ENCODE data around the gene ZSWIM3.
"Not testable (repeated sequence)": the region's sequence is repeated elsewhere in the genome, so short reads cannot be mapped to it uniquely, and the experiment has no call there.

Gene ZSWIM3

DNA sequence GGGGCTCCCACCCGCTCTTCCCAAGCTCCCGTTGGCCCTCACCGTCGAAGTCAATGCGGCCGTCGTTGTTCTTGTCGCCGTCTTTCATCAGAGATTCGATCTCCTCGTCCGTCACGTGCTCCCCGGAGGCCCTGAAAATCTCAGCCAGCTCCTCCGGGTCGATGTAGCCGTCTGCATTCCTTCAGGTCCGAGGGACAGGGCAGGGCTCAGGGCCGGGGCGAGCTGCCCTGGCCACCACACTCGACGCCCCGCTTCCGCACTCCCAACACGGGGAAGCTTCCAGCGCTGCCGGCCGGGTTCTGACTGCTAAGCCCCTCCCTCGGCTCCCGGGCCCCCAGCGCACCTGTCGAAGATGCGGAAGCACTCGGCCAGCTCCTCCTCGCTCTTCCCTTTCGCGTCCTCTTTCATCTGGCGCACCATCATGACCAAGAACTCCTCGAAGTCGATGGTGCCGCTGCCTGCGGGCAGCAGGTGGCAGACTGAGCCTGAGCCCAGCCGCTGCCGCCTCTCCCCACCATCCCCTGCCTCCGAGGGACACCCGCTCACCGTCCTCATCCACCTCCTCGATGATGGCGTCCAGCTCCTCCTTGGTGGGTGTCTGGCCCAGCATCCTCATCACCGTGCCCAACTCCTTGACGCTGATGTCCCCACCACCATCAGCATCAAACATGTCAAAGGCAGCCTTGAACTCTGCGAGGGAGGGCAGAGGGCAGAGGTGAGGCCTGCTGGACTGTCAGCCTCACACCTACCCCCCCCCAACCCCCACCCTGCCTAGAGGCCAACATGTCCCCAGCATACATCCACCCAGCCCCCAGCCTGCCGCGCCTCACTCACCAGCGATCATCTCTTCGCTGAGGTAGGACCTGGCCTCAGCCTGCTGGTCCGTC lies 33.2 kb upstream of the ZSWIM3 start:
- TF ChIP-seq, protein P1, sequence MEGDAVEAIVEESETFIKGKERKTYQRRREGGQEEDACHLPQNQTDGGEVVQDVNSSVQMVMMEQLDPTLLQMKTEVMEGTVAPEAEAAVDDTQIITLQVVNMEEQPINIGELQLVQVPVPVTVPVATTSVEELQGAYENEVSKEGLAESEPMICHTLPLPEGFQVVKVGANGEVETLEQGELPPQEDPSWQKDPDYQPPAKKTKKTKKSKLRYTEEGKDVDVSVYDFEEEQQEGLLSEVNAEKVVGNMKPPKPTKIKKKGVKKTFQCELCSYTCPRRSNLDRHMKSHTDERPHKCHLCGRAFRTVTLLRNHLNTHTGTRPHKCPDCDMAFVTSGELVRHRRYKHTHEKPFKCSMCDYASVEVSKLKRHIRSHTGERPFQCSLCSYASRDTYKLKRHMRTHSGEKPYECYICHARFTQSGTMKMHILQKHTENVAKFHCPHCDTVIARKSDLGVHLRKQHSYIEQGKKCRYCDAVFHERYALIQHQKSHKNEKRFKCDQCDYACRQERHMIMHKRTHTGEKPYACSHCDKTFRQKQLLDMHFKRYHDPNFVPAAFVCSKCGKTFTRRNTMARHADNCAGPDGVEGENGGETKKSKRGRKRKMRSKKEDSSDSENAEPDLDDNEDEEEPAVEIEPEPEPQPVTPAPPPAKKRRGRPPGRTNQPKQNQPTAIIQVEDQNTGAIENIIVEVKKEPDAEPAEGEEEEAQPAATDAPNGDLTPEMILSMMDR (IDR thresholded peaks at IDR 0.05; ENCODE audit: insufficient read depth, low read depth, low read length, missing control alignments): peak; percentile 49
- no peak overlapping the region for H3K4me3 ChIP-seq (ENCODE audit: low read length)
- peak; percentile 63 for DNase-seq (ENCODE audit: low read depth)

DNA sequence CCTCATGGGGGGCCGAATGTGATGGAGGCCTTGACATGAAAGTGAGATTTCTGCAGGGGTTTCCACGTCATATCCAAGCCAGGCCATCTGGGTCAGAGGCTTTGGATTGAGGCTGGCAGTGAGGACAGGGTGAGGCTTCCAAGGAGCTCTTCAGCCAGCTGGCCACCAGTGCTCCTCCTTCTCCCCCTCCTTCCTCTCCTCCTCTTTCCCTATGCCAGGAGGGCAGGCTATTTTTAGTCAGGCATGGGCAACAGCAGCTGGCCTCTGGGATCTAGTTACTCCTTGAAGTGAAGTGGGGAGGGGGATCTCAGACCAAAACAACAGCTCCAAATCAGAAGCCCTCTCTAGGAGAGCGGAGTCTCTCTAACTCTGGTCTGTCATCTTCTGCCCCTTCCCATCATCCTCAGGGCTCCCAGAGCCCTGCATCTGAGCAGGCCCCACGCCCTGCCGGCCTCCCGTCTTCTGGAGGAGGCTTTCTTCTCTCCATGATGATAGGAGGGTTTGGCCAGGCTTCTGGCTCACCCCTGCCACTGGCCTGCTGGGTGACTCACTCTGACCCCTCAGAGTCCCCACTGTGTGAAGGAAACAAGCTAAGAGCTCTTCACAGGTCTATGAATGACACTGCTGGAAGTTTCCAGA lies 30.9 kb upstream of the ZSWIM3 start:
- H3K4me3 ChIP-seq (ENCODE audit: low read length): no peak overlapping the region
- TF ChIP-seq, protein P1 (IDR thresholded peaks at IDR 0.05; ENCODE audit: insufficient read depth, low read depth, low read length, missing control alignments): no peak
- no peak for DNase-seq (ENCODE audit: low read depth)

DNA sequence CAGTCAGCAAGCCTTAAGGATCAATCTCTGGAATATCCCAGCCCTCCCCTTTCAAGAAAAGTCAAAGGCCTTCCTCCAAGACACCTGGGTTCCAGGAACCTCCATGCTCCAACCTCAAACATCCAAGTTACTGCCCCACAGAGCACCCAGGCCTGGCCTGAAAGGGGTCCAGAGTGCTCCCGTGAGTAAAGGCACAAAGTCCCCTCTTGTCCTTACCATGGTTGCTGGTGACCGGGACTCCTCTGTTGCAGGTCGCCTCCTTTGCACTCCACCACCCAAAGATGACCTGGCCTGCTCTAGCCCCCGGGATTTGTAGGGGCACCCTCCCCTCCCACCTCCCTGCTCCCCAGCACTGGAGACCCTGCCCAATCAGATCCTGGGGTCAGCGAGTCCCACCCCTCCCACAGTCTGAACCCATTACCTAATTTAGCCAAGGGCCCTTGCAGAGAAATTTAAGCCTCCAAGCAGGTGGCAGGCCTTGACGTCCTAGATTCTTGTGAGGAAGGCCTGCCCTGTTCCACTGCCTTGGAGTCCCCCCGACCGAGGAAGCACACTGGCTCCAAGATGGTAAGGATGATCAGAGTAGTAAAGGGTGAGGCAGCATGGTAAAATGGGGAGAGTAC lies 30.3 kb upstream of the ZSWIM3 start, which contains the start of gene TNNC2:
TNNC2 (minus strand) TSS at position 283 of the 623 bp plus-strand sequence; CDS start at position 219, 64 bp downstream.
- no peak within 1 kb of the TSS for H3K4me3 ChIP-seq (ENCODE audit: low read length)
- TF ChIP-seq, protein P1 (IDR thresholded peaks at IDR 0.05; ENCODE audit: insufficient read depth, low read depth, low read length, missing control alignments): no peak
- DNase-seq (ENCODE audit: low read depth): no peak

DNA sequence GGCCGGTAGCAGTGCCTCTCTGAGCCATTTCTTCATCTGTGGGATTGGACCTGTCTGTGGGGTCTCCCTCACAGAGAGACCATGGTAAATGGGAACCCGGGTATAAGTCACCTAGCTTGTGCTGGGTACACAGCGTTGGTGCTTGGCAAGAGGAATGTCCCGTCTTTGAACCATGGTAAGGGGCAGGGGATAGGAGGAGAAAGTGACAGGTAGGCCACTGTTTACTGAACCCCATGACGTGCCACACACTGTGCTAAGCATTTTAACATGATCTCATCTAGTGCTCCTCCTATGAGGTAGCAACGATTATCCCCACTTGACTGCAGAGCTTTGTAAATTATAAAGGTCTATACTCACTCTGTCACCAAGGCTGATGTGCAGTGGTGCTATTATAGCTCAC lies 29.7 kb upstream of the ZSWIM3 start:
- no peak for DNase-seq (ENCODE audit: low read depth)
- TF ChIP-seq, protein P1 (IDR thresholded peaks at IDR 0.05; ENCODE audit: insufficient read depth, low read depth, low read length, missing control alignments): no peak
- no peak overlapping the region for H3K4me3 ChIP-seq (ENCODE audit: low read length)

DNA sequence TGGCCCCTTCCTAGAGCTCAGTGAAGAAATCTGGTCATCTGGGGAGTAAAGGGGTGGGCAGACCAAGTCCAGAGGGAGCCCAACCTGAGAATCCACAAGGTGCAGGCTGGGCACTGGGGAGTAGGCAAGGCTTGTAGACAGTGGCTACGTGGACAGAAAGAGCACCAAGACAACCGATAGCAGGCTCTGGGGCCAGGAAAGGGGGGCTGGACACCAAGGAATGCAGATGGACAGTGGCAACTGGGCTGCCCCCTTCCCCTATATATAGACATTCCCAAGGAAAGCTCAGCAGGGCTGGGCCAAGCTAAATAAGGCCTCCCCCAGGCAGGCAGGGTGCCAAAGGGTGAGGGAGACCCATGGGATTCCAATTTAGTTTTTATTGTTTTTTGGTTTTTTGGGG lies 28.8 kb upstream of the ZSWIM3 start:
- no peak overlapping the region for H3K4me3 ChIP-seq (ENCODE audit: low read length)
- no peak for DNase-seq (ENCODE audit: low read depth)
- TF ChIP-seq, protein P1 (IDR thresholded peaks at IDR 0.05; ENCODE audit: insufficient read depth, low read depth, low read length, missing control alignments): no peak

DNA sequence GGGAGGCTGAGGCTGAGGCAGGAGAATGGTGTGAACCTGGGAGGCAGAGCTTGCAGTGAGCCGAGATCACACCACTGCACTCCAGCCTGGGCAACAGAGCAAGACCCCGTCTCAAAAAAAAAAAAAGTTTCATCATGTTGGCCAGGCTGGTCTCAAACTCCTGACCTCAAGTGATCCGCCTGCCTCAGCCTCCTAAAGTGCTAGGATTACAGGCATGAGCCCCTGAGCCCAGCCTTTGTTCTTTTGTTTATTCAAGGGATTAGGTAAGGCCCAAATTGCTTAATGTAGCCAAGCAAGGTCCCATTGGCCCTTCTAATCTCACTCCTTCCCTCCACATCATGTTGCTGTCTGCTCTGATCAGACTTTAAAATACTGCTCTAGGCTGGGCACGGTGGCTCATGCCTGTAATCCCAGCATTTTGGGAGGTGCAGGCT lies 27.7 kb upstream of the ZSWIM3 start:
- not testable (repeated sequence) for H3K4me3 ChIP-seq (ENCODE audit: low read length)
- DNase-seq (ENCODE audit: low read depth): peak; percentile 24

DNA sequence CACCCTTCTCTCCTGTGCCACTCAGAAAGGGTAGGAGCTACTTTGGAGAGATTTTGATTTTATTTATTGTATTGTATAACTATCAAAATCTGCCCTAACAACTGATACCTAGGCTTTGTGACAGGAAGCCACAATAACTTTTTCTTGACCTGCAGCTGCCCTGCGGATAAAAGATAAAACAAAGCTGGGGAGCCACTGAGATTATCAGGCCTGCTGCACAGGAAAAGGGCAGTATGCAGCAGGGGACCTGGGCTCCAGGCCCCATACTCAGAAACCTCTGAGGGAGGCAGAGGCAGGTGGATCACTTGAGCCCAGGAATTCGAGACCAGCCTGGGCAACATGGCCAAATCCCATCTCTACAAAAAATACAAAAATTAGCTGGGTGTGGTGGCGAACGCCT lies 24.8 kb upstream of the ZSWIM3 start:
- TF ChIP-seq, protein P1 (IDR thresholded peaks at IDR 0.05; ENCODE audit: insufficient read depth, low read depth, low read length, missing control alignments): no peak
- DNase-seq (ENCODE audit: low read depth): no peak
- no peak overlapping the region for H3K4me3 ChIP-seq (ENCODE audit: low read length)
